H9 (cell line): ENCODE measurements around the gene TM9SF4. TPM values are rescaled to one million over a fixed set of nuclear protein-coding genes. Genes with fewer than 3 reads are reported as not detected.

Experiments used
- DNase-seq: peaks from one replicate; pipeline ENCODE4 v3.0.0-alpha.2; 2017
- H2AFZ ChIP-seq: one replicate; pipeline ENCODE4 v1.6.1; 2013; ENCODE audit warnings: mild to moderate bottlenecking, low read length, control low read depth, moderate library complexity
- H2AK5ac ChIP-seq: 2 replicates; pipeline ENCODE4 v1.6.1; 2013; ENCODE audit warnings: low read length, control low read depth, mixed read lengths; ENCODE audit not compliant: insufficient read length
- H2BK120ac ChIP-seq: one replicate; pipeline ENCODE4 v1.6.1; 2013; ENCODE audit warnings: low read depth, mild to moderate bottlenecking, low read length, control low read depth, inconsistent platforms; ENCODE audit not compliant: poor library complexity, severe bottlenecking
- H2BK12ac ChIP-seq: 2 replicates; pipeline ENCODE4 v1.6.1; 2013; ENCODE audit warnings: low read length, control low read depth, mixed read lengths, low read depth; ENCODE audit not compliant: insufficient read length
- H2BK15ac ChIP-seq: 2 replicates; pipeline ENCODE4 v1.6.1; 2013; ENCODE audit warnings: low read depth, low read length, control low read depth
- H2BK20ac ChIP-seq: one replicate; pipeline ENCODE4 v1.6.1; 2013; ENCODE audit warnings: low read depth, mild to moderate bottlenecking, low read length, control low read depth, inconsistent platforms; ENCODE audit not compliant: poor library complexity, severe bottlenecking
- H2BK5ac ChIP-seq: 2 replicates; pipeline ENCODE4 v1.6.1; 2013; ENCODE audit warnings: low read length, control low read depth, mixed read lengths; ENCODE audit not compliant: insufficient read length
- H3K14ac ChIP-seq: 2 replicates; pipeline ENCODE4 v1.6.1; 2013; ENCODE audit warnings: low read length, control low read depth; ENCODE audit not compliant: insufficient read depth
- H3K18ac ChIP-seq: 2 replicates; pipeline ENCODE4 v1.6.1; 2013; ENCODE audit warnings: low read depth, mild to moderate bottlenecking, mixed read lengths, low read length, control low read depth; ENCODE audit not compliant: insufficient read length
- H3K23ac ChIP-seq: 2 replicates; pipeline ENCODE4 v1.6.1; 2013; ENCODE audit warnings: low read length, control low read depth, mixed read lengths, low read depth; ENCODE audit not compliant: insufficient read length
- H3K23me2 ChIP-seq: 2 replicates; pipeline ENCODE4 v1.6.1; 2013; ENCODE audit warnings: low read depth, mild to moderate bottlenecking, mixed read lengths, low read length, control low read depth; ENCODE audit not compliant: insufficient read length, poor library complexity, severe bottlenecking
- H3K27ac ChIP-seq: 2 replicates; pipeline ENCODE4 v1.5.1; 2013; ENCODE audit warnings: low read length, control low read depth, mixed read lengths, low read depth; ENCODE audit not compliant: insufficient read length
- H3K27me3 ChIP-seq: 2 replicates; pipeline ENCODE4 v1.6.1; 2013; ENCODE audit warnings: low read length, control low read depth, inconsistent platforms; ENCODE audit not compliant: insufficient read depth
- H3K4ac ChIP-seq: 2 replicates; pipeline ENCODE4 v1.6.1; 2013; ENCODE audit warnings: low read depth, mild to moderate bottlenecking, control low read depth, inconsistent platforms, low read length, moderate library complexity
- H3K4me1 ChIP-seq: 2 replicates; pipeline ENCODE4 v1.6.1; 2013; ENCODE audit warnings: low read length, control low read depth, inconsistent platforms; ENCODE audit not compliant: insufficient read depth
- H3K4me2 ChIP-seq: 2 replicates; pipeline ENCODE4 v1.6.1; 2013; ENCODE audit warnings: low read length, control low read depth, mixed read lengths; ENCODE audit not compliant: insufficient read length, insufficient read depth
- H3K56ac ChIP-seq: 2 replicates; pipeline ENCODE4 v1.6.1; 2013; ENCODE audit warnings: low read depth, mild to moderate bottlenecking, mixed read lengths, low read length, control low read depth; ENCODE audit not compliant: insufficient read length
- H3K79me1 ChIP-seq: 2 replicates; pipeline ENCODE4 v1.6.1; 2013; ENCODE audit warnings: low read depth, mild to moderate bottlenecking, moderate library complexity, low read length, control low read depth, inconsistent platforms; ENCODE audit not compliant: insufficient read depth, poor library complexity, severe bottlenecking
- H3K79me2 ChIP-seq: 2 replicates; pipeline ENCODE4 v1.6.1; 2013; ENCODE audit warnings: low read length, control low read depth, inconsistent platforms; ENCODE audit not compliant: insufficient read depth
- H3K9ac ChIP-seq: 2 replicates; pipeline ENCODE4 v1.6.1; 2013; ENCODE audit warnings: low read length, control low read depth, mixed read lengths; ENCODE audit not compliant: insufficient read length; ENCODE audit errors: extremely low read depth
- H3K9me3 ChIP-seq: one replicate; pipeline ENCODE4 v1.6.1; 2013; ENCODE audit warnings: low read depth, low read length, inconsistent platforms; ENCODE audit not compliant: control insufficient read depth
- H3T11ph ChIP-seq: one replicate; pipeline ENCODE4 v1.6.1; 2013; ENCODE audit warnings: mild to moderate bottlenecking, low read length, control low read depth, inconsistent platforms
- H4K20me1 ChIP-seq: one replicate; pipeline ENCODE4 v1.6.1; 2013; ENCODE audit not compliant: control insufficient read depth, insufficient read length, insufficient read depth
- H4K5ac ChIP-seq: 2 replicates; pipeline ENCODE4 v1.6.1; 2013; ENCODE audit warnings: low read depth, mild to moderate bottlenecking, mixed read lengths, low read length, control low read depth; ENCODE audit not compliant: insufficient read length
- H4K8ac ChIP-seq: replicated peaks from 2 replicates; pipeline ENCODE4 v1.6.1; 2013; ENCODE audit warnings: low read length, control low read depth, mixed read lengths, low read depth; ENCODE audit not compliant: insufficient read length
- H4K91ac ChIP-seq: 2 replicates; pipeline ENCODE4 v1.6.1; 2013; ENCODE audit warnings: low read depth, mild to moderate bottlenecking, moderate library complexity, mixed read lengths, low read length, control low read depth; ENCODE audit not compliant: insufficient read length
- H3K27ac Mint-ChIP-seq, 3 experiments: 2 replicates in 2 of 3; 3 replicates in 1 of 3; pipeline ENCODE4 v1.8.0; 2020 to 2021; ENCODE audit warnings: mixed read lengths in 3 of 3, mild to moderate bottlenecking in 1 of 3, moderate library complexity in 1 of 3
- H3K27me3 Mint-ChIP-seq: 2 replicates; pipeline ENCODE4 v1.8.0; 2021; ENCODE audit warnings: low read depth, mild to moderate bottlenecking, moderate library complexity, mixed read lengths
- H3K36me3 Mint-ChIP-seq, 3 experiments: 2 replicates in 2 of 3; 3 replicates in 1 of 3; pipeline ENCODE4 v1.8.0; 2020 to 2021; ENCODE audit warnings: low read depth in 3 of 3, mixed read lengths in 3 of 3; ENCODE audit not compliant: insufficient read depth in 1 of 3
- H3K4me1 Mint-ChIP-seq, 2 experiments: 2 replicates each; pipeline ENCODE4 v1.8.0; 2020; ENCODE audit warnings: mixed read lengths in 2 of 2
- H3K4me3 Mint-ChIP-seq, 2 experiments: 2 replicates in 1 of 2; 3 replicates in 1 of 2; pipeline ENCODE4 v1.8.0; 2020 to 2021; ENCODE audit warnings: mild to moderate bottlenecking in 2 of 2, mixed read lengths in 2 of 2, moderate library complexity in 1 of 2
- H3K9me3 Mint-ChIP-seq, 2 experiments: 2 replicates in 1 of 2; 3 replicates in 1 of 2; pipeline ENCODE4 v1.8.0; 2020; ENCODE audit warnings: mild to moderate bottlenecking in 2 of 2, mixed read lengths in 2 of 2, moderate library complexity in 1 of 2
- WGBS: extraction: QIAGEN DNeasy Blood & Tissue Kit; methylation state at CpG from one replicate; pipeline ENCODE4 v1.1.7; 2013; ENCODE audit warnings: missing lambda C conversion rate, low lambda C conversion rate, mixed read lengths; ENCODE audit not compliant: insufficient read length; ENCODE audit errors: extremely low coverage; 5-methylcytosine and 5-hydroxymethylcytosine counted together
- total RNA-seq: library from RNA; stranded (reverse); gene quantifications from 2 replicates; pipeline ENCODE4 v1.2.1, GENCODE V29; 2021
- TF ChIP-seq, protein P1 (sequence below): fragments of 200-600 bp; sonication (generic); conservative IDR thresholded peaks from 3 replicates; pipeline ENCODE4 v1.8.0; 2021; ENCODE audit warnings: antibody characterized with exemption, mild to moderate bottlenecking

The TM9SF4 gene
- total RNA-seq, 1 experiment from 2014 or later: 62.3 TPM

- no peak overlapping the region for H3K56ac ChIP-seq
- H3K18ac ChIP-seq: no peak overlapping the region
- H2BK12ac ChIP-seq: no peak overlapping the region
- Mint-ChIP-seq H3K36me3 (peaks cover 54 to 93% (median 90%) of the 10 kb centered on the region in 3 experiments), H3K27me3 (no peaks in the 10 kb centered on the region), H3K4me3 (no peak overlapping the region), H3K9me3 (no peaks in the 10 kb centered on the region), H3K4me1 (no peaks in the 10 kb centered on the region), H3K27ac (no peak overlapping the region; a peak in 1 of 7 replicates)
- no peak overlapping the region for H2BK5ac ChIP-seq
- no peaks in the 10 kb centered on the region for H3K9me3 ChIP-seq
- no peak overlapping the region for H3K4me2 ChIP-seq
- H3K9ac ChIP-seq: no peak overlapping the region
- H3K4me1 ChIP-seq: no peaks in the 10 kb centered on the region
- H3T11ph ChIP-seq: no peak overlapping the region
- H2BK120ac ChIP-seq: no peak overlapping the region
- no CpG with 5 or more reads among the region's 8 CpGs for WGBS
- H3K14ac ChIP-seq: no peak overlapping the region
- H3K23ac ChIP-seq: no peak overlapping the region
- TF ChIP-seq, protein P1, sequence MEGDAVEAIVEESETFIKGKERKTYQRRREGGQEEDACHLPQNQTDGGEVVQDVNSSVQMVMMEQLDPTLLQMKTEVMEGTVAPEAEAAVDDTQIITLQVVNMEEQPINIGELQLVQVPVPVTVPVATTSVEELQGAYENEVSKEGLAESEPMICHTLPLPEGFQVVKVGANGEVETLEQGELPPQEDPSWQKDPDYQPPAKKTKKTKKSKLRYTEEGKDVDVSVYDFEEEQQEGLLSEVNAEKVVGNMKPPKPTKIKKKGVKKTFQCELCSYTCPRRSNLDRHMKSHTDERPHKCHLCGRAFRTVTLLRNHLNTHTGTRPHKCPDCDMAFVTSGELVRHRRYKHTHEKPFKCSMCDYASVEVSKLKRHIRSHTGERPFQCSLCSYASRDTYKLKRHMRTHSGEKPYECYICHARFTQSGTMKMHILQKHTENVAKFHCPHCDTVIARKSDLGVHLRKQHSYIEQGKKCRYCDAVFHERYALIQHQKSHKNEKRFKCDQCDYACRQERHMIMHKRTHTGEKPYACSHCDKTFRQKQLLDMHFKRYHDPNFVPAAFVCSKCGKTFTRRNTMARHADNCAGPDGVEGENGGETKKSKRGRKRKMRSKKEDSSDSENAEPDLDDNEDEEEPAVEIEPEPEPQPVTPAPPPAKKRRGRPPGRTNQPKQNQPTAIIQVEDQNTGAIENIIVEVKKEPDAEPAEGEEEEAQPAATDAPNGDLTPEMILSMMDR: no peak
- no peak overlapping the region for H2AFZ ChIP-seq
- H4K91ac ChIP-seq: no peak overlapping the region
- no peak overlapping the region for H4K8ac ChIP-seq
- H2AK5ac ChIP-seq: no peak overlapping the region
- H3K27me3 ChIP-seq: no peaks in the 10 kb centered on the region
- H4K5ac ChIP-seq: no peak overlapping the region
- no peak for DNase-seq
- H3K79me2 ChIP-seq: no peaks in the 10 kb centered on the region
- H4K20me1 ChIP-seq: no peaks in the 10 kb centered on the region
- H3K4ac ChIP-seq: no peak overlapping the region
- no peaks in the 10 kb centered on the region for H3K23me2 ChIP-seq
- H3K27ac ChIP-seq: no peak overlapping the region
- no peaks in the 10 kb centered on the region for H3K79me1 ChIP-seq
- H2BK20ac ChIP-seq: no peak overlapping the region
- no peak overlapping the region for H2BK15ac ChIP-seq
Measured at GRCh38 chr20:32144898-32145662, 35.6 kb downstream of the TM9SF4 start.
